Spleen (tissue), 7 donors: ENCODE measurements around the gene TRHDE.

Source experiments
- POLR2A ChIP-seq, 3 donors: fragments of 450-650 bp; IDR thresholded peaks; one replicate each; pipeline ENCODE4 v1.5.1; 2017; ENCODE audit warnings: antibody characterized with exemption in 3 of 3, mild to moderate bottlenecking in 1 of 3
- POLR2AphosphoS5 ChIP-seq, 3 donors: sonication (generic); formaldehyde crosslinking; IDR thresholded peaks; one replicate each; pipeline ENCODE4 v1.5.1; 2017; ENCODE audit warnings: antibody characterized with exemption in 3 of 3
- TF ChIP-seq, protein P1 (sequence below), 11 experiments: fragments of 200-600 bp in 7 of 11; fragments of 450-650 bp in 4 of 11; sonication (generic) in 4 of 11; IDR thresholded peaks in 8 of 11; conservative IDR thresholded peaks in 3 of 11; 1 replicate in 7 of 11; 2 replicates in 4 of 11; pipeline versions ENCODE4 v1.4.0 to v1.8.0; 2016 to 2021; ENCODE audit warnings: antibody characterized with exemption in 11 of 11, inconsistent platforms in 4 of 11, mild to moderate bottlenecking in 1 of 11
- donor health status: DM: no; HTN: no; CAD: no; lungs with moderate emphysema.
- donor health status: DM: no; HTN: no; CAD: no.
- donor health status: DM: no; HTN: no; CAD: no.

DNA sequence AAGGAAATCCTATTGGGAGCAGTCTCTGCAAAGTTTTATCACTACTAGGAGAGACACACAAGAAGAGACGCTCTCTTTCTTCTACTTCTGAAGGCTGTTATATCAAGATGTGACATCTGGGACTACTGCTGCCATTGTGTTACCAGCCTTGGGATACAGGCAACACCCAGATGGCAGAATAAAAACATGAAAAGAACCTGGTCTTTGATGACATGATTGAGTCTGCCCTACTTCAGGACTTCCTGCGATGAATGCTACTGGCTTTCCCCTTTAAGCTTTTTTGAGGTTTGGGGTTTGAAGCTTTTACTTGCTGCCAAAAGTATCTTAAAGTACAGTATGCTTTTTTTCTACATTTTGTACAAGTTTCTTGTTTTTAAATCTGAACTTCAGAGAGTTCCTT is 29.2 kb upstream of the TRHDE start:
- TF ChIP-seq, protein P1, sequence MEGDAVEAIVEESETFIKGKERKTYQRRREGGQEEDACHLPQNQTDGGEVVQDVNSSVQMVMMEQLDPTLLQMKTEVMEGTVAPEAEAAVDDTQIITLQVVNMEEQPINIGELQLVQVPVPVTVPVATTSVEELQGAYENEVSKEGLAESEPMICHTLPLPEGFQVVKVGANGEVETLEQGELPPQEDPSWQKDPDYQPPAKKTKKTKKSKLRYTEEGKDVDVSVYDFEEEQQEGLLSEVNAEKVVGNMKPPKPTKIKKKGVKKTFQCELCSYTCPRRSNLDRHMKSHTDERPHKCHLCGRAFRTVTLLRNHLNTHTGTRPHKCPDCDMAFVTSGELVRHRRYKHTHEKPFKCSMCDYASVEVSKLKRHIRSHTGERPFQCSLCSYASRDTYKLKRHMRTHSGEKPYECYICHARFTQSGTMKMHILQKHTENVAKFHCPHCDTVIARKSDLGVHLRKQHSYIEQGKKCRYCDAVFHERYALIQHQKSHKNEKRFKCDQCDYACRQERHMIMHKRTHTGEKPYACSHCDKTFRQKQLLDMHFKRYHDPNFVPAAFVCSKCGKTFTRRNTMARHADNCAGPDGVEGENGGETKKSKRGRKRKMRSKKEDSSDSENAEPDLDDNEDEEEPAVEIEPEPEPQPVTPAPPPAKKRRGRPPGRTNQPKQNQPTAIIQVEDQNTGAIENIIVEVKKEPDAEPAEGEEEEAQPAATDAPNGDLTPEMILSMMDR (IDR thresholded peaks at IDR 0.05 in 8 of 11, conservative IDR thresholded peaks at IDR 0.05 in 3 of 11), result no peak
- TF ChIP-seq POLR2A (IDR thresholded peaks at IDR 0.05) (no peak), POLR2AphosphoS5 (IDR thresholded peaks at IDR 0.05) (no peak)
